HepG2 (cell line): Measurements from ENCODE around the gene SYVN1. TPM values are rescaled to one million over a fixed set of nuclear protein-coding genes. Genes with fewer than 3 reads are reported as not detected.

Experiments
- AGO2 ChIP-seq: fragments of 200-400 bp; formaldehyde crosslinking; optimal IDR thresholded peaks from 2 replicates; pipeline ENCODE3; 2017; ENCODE audit warnings: mild to moderate bottlenecking, low read depth, low read length, moderate library complexity
- AKNA ChIP-seq: sonication (generic); formaldehyde crosslinking; IDR thresholded peaks from 2 replicates; pipeline ENCODE4 v1.4.0; 2020; ENCODE audit warnings: missing genetic modification reagents, borderline replicate concordance
- GMEB2 ChIP-seq: IDR thresholded peaks from 2 replicates; pipeline ENCODE4 v1.6.1; 2016; ENCODE audit warnings: missing biosample characterization, missing genetic modification reagents, low read depth
- HBP1 ChIP-seq: IDR thresholded peaks from 2 replicates; pipeline ENCODE4 v1.6.1; 2016; ENCODE audit warnings: low read depth, control low read depth
- HMG20A ChIP-seq: IDR thresholded peaks from 2 replicates; pipeline ENCODE4 v1.6.1; 2016; ENCODE audit warnings: borderline replicate concordance
- HNRNPH1 ChIP-seq: fragments of 200-400 bp; formaldehyde crosslinking; optimal IDR thresholded peaks from 2 replicates; pipeline ENCODE3; 2017; ENCODE audit warnings: mild to moderate bottlenecking, low read depth, low read length
- KDM5B ChIP-seq: sonication (generic); formaldehyde crosslinking; IDR thresholded peaks from 2 replicates; pipeline ENCODE4 v1.4.0; 2020; ENCODE audit warnings: missing genetic modification reagents, mild to moderate bottlenecking, borderline replicate concordance
- RAD21 ChIP-seq: fragments of 450-650 bp; formaldehyde crosslinking; IDR thresholded peaks from 2 replicates; pipeline ENCODE4 v1.5.0; 2020; ENCODE audit warnings: mild to moderate bottlenecking
- ZBED4 ChIP-seq: sonication (generic); formaldehyde crosslinking; IDR thresholded peaks from 2 replicates; pipeline ENCODE4 v1.4.0; 2020; ENCODE audit warnings: missing genetic modification reagents, borderline replicate concordance
- ZFP91 ChIP-seq: sonication (generic); formaldehyde crosslinking; IDR thresholded peaks from 2 replicates; pipeline ENCODE4 v1.9.0; 2022; ENCODE audit warnings: missing genetic modification reagents, mild to moderate bottlenecking, borderline replicate concordance
- ZNF138 ChIP-seq: sonication (generic); formaldehyde crosslinking; IDR thresholded peaks from 2 replicates; pipeline ENCODE4 v1.5.0; 2020; ENCODE audit warnings: mild to moderate bottlenecking, low read depth, missing genetic modification reagents
- ZNF382 ChIP-seq: sonication (generic); formaldehyde crosslinking; IDR thresholded peaks from 2 replicates; pipeline ENCODE4 v1.5.0; 2020; ENCODE audit warnings: missing genetic modification reagents, mild to moderate bottlenecking, borderline replicate concordance
- ZNF816 ChIP-seq: sonication (generic); formaldehyde crosslinking; IDR thresholded peaks from 2 replicates; pipeline ENCODE4 v1.8.0; 2022; ENCODE audit warnings: missing genetic modification reagents, mild to moderate bottlenecking, borderline replicate concordance
- ZSCAN20 ChIP-seq: sonication (generic); formaldehyde crosslinking; IDR thresholded peaks from 2 replicates; pipeline ENCODE4 v1.4.0; 2020; ENCODE audit warnings: missing genetic modification reagents, mild to moderate bottlenecking, borderline replicate concordance
- polyA plus RNA-seq, 8 experiments: library from polyadenylated mRNA; depleted of rRNA in 3 of 8; stranded (reverse) in 7 of 8; unstranded in 1 of 8; fragments of >200 nt; fragmentation: Illumina TruSeq in 4 of 8; extraction: Trizol in 4 of 8; gene quantifications; 2 replicates each; pipeline versions ENCODE4 v1.2.1 to v1.2.3, GENCODE V29; 2011 to 2016; ENCODE audit warnings: low read depth in 4 of 8, missing spikeins in 1 of 8, mixed read lengths in 1 of 8; ENCODE audit not compliant: insufficient read depth in 1 of 8
- total RNA-seq, 5 experiments: library from RNA; depleted of rRNA; stranded (reverse); fragments of >200 nt; fragmentation: Illumina TruSeq; extraction: Trizol; gene quantifications; 2 replicates each; pipeline ENCODE4 v1.2.3, GENCODE V29; 2016; ENCODE audit warnings: low read depth in 1 of 5

Gene SYVN1
- total and polyA plus RNA-seq, 2 of the 13 experiments (the other 11 are each of a cell fraction or from before 2014, with no cell fraction given), result 10.3 to 22.5 TPM

GRCh38 chr11:65111744-65112545 lies 22.4 kb downstream of the SYVN1 start, which contains the start of gene TM7SF2 (continued):
- no peak for TF ChIP-seq GMEB2 (CRISPR knock-in tag)
- TF ChIP-seq AKNA (CRISPR knock-in tag), result no peak
- TF ChIP-seq KDM5B (CRISPR knock-in tag), result peak; percentile 49
- peak; percentile 99 for TF ChIP-seq AGO2
- no peak for TF ChIP-seq RAD21
- no peak for TF ChIP-seq ZBED4 (CRISPR knock-in tag)
- TF ChIP-seq ZNF816 (CRISPR knock-in tag), result peak; percentile 32; the same call in 1 of the 2 replicates
- TF ChIP-seq ZNF382 (CRISPR knock-in tag), result no peak
- no peak for TF ChIP-seq ZSCAN20 (CRISPR knock-in tag)
- no peak for TF ChIP-seq HMG20A
- peak; percentile 57 for TF ChIP-seq HNRNPH1
- TF ChIP-seq ZNF138, result no peak
- 0 out of 2 replicates have a peak, but pooled peaks have one; percentile 51 for TF ChIP-seq HBP1 (CRISPR knock-in tag)
- TF ChIP-seq ZFP91 (CRISPR knock-in tag), result peak; percentile 53
